CD4-positive, alpha-beta T cell (primary cell): ENCODE measurements around the gene TECPR2. TPM values are rescaled to one million over a fixed set of nuclear protein-coding genes. Genes with fewer than 3 reads are reported as not detected.

Experiments
- ATAC-seq: fragments of 200-7000 bp; cut with Tn5 transposase; one replicate; pipeline ENCODE4 v1.10.0; 2022; ENCODE audit warnings: mild to moderate bottlenecking; ENCODE audit not compliant: poor library complexity
- CTCF ChIA-PET: fragments of 350-600 bp; sonication (Branson Sonifier 250); formaldehyde crosslinking; loops from one replicate; lab custom pipeline; 2021; ENCODE audit warnings: antibody characterized with exemption, inconsistent platforms; lab: Charles Lee
- POLR2A ChIA-PET: fragments of 350-600 bp; sonication (Branson Sonifier 250); formaldehyde crosslinking; loops from one replicate; lab custom pipeline; 2021; ENCODE audit warnings: antibody characterized with exemption, inconsistent platforms; lab: Charles Lee
- DNase-seq, 14 experiments: peaks; one replicate each; pipeline ENCODE4 v3.0.0-alpha.2; 2013 to 2020; ENCODE audit warnings: mixed read lengths in 2 of 14
- H3K27ac ChIP-seq, 2 donors: one replicate each; pipeline versions ENCODE4 v1.5.1 to v1.7.0; 2013; ENCODE audit warnings: low read length in 2 of 2, low read depth in 1 of 2, mild to moderate bottlenecking in 1 of 2
- H3K27me3 ChIP-seq, 2 experiments: 1 replicate in 1 of 2; 2 replicates in 1 of 2; pipeline versions ENCODE4 v1.6.1 to v1.7.0; 2013; ENCODE audit warnings: low read length in 2 of 2, control low read depth in 1 of 2, mild to moderate bottlenecking in 1 of 2, moderate library complexity in 1 of 2; ENCODE audit not compliant: insufficient read depth in 2 of 2, control insufficient read depth in 1 of 2
- H3K36me3 ChIP-seq: one replicate; pipeline ENCODE4 v1.6.1; 2013; ENCODE audit warnings: low read length, control low read depth; ENCODE audit not compliant: insufficient read depth
- H3K4me1 ChIP-seq: one replicate; pipeline ENCODE4 v1.6.1; 2013; ENCODE audit warnings: low read length, control low read depth; ENCODE audit not compliant: insufficient read depth
- H3K4me3 ChIP-seq: one replicate; pipeline ENCODE4 v1.5.1; 2013; ENCODE audit warnings: mild to moderate bottlenecking, low read length, moderate library complexity
- H3K9me3 ChIP-seq, 2 experiments: 1 replicate in 1 of 2; 2 replicates in 1 of 2; pipeline versions ENCODE4 v1.6.1 to v1.7.0; 2013; ENCODE audit warnings: low read length in 2 of 2, mild to moderate bottlenecking in 2 of 2, control low read depth in 1 of 2, moderate library complexity in 1 of 2; ENCODE audit not compliant: control insufficient read depth in 1 of 2, insufficient read depth in 1 of 2
- H3K27ac Mint-ChIP-seq: one replicate; pipeline ENCODE4 v1.8.0; 2020; ENCODE audit warnings: mixed read lengths
- H3K27me3 Mint-ChIP-seq: one replicate; pipeline ENCODE4 v1.8.0; 2021; ENCODE audit warnings: mixed read lengths
- H3K36me3 Mint-ChIP-seq: one replicate; pipeline ENCODE4 v1.8.0; 2021; ENCODE audit warnings: low read depth, mixed read lengths
- H3K4me1 Mint-ChIP-seq: one replicate; pipeline ENCODE4 v1.8.0; 2021; ENCODE audit warnings: low read depth, mixed read lengths
- H3K4me3 Mint-ChIP-seq: one replicate; pipeline ENCODE4 v1.8.0; 2020; ENCODE audit warnings: mild to moderate bottlenecking, mixed read lengths
- H3K9me3 Mint-ChIP-seq: one replicate; pipeline ENCODE4 v1.8.0; 2020; ENCODE audit warnings: mixed read lengths
- intact Hi-C, 2 experiments: fragments of 100-400 bp; cut with DNase I in 1 of 2; cut with micrococcal nuclease in 1 of 2; formaldehyde crosslinking; loops; one replicate each; pipeline versions ENCODE4 v1.15.1 to v1.9.0; 2023 to 2025; cut with DNase I, micrococcal nuclease
- total RNA-seq, 174 experiments: library from RNA in 2 of 174; stranded (reverse) in 2 of 174; gene quantifications; one replicate each; pipeline ENCODE4 v1.2.3 and lab custom pipeline; 2021 to 2026
- TF ChIP-seq, protein P1 (sequence below): fragments of 200-600 bp; IDR thresholded peaks from one replicate; pipeline ENCODE4 v1.8.0; 2022; ENCODE audit warnings: antibody characterized with exemption, mild to moderate bottlenecking

TECPR2 gene
- total RNA-seq, 2 experiments from 2014 or later, result 5.0 to 5.4 TPM

DNA sequence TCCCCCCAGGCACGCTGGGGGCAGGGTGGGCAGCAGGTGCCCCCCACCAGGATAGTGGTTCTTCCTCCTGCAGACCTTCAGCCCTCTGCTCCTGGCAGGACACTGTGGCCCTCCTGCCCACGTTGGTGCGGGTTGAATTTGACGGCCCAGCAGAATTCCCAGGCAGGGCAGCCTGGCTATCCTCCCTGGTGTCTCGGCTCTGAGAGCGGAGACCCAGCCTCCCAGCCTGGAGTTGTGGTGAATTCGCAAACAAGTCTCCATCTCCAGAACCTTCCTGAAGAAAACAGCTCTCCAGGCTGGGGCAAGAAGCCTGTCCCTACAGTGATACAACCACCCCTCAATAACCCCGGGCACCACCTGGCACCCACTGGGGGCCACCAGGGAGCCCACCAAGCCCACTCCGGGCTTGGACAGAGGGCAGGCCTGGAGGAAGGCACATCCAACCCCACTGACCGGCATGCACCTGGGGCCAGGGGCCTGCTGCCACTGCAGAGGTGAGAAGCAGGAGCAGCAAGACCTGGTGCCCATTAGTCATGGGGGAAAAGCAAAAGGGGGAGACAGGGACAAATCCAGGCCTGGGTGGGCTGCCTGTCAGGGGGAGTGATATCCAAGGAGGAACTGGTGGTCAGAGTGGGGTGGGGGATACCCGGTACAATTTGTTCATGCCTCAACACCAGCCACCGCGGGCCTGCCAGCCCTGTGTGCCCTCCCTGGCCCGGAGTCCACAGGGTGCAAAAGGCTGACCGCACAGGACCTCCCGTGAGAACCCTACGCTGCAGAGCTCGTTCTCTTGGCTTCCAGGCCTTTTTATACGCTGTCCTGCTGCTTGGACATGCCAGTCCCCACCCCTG is 143.3 kb downstream of the TECPR2 start:
- Mint-ChIP-seq H3K4me1 (peaks cover 18% of the 10 kb centered on the region), H3K27ac (no peak overlapping the region), H3K9me3 (peaks cover 2% of the 10 kb centered on the region), H3K4me3 (no peak overlapping the region), H3K27me3 (no peaks in the 10 kb centered on the region), H3K36me3 (no peaks in the 10 kb centered on the region)
- POLR2A ChIA-PET, result no interaction called here
- Histone ChIP-seq H3K27ac (no peak overlapping the region), H3K27me3 (no peaks in the 10 kb centered on the region), H3K4me3 (no peak overlapping the region), H3K36me3 (no peaks in the 10 kb centered on the region), H3K4me1 (peaks cover 18% of the 10 kb centered on the region), H3K9me3 (peaks cover 0 to 5% of the 10 kb centered on the region in 2 experiments)
- intact Hi-C loops, result loop anchor here in 1 of 2 experiments (5.0 kb wide), 1 partner anchor 369 kb away; the partner anchor contains the start of gene WDR20
- ATAC-seq (no peak), DNase-seq (no peak)
- TF ChIP-seq, protein P1, sequence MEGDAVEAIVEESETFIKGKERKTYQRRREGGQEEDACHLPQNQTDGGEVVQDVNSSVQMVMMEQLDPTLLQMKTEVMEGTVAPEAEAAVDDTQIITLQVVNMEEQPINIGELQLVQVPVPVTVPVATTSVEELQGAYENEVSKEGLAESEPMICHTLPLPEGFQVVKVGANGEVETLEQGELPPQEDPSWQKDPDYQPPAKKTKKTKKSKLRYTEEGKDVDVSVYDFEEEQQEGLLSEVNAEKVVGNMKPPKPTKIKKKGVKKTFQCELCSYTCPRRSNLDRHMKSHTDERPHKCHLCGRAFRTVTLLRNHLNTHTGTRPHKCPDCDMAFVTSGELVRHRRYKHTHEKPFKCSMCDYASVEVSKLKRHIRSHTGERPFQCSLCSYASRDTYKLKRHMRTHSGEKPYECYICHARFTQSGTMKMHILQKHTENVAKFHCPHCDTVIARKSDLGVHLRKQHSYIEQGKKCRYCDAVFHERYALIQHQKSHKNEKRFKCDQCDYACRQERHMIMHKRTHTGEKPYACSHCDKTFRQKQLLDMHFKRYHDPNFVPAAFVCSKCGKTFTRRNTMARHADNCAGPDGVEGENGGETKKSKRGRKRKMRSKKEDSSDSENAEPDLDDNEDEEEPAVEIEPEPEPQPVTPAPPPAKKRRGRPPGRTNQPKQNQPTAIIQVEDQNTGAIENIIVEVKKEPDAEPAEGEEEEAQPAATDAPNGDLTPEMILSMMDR, result no peak
- CTCF ChIA-PET, result no interaction called here

DNA sequence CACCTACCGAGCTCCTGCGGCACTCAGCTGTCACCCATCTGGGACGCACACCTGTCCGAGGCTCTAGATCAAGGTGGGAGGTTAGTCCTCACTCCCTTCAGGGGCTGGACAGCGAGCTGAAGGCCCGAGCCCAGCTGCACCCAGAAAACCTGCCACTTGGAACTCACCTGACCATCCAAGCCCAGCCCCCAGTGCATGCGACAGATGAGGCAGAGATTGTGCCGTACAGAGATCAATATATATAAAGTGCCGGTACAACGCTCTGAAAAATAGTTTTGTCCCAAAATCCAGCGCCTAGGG is 143.8 kb downstream of the TECPR2 start:
- Histone ChIP-seq H3K36me3 (no peaks in the 10 kb centered on the region), H3K27me3 (no peaks in the 10 kb centered on the region), H3K27ac (no peak overlapping the region), H3K4me1 (peaks cover 24% of the 10 kb centered on the region), H3K9me3 (peaks cover 0 to 5% of the 10 kb centered on the region in 2 experiments), H3K4me3 (no peak overlapping the region)
- Mint-ChIP-seq H3K4me3 (peak overlapping the region; percentile 79), H3K4me1 (peaks cover 18% of the 10 kb centered on the region), H3K9me3 (peaks cover 2% of the 10 kb centered on the region), H3K27me3 (no peaks in the 10 kb centered on the region), H3K36me3 (no peaks in the 10 kb centered on the region), H3K27ac (peak overlapping the region; percentile 53)
- ChIA-PET CTCF (no interaction called here), POLR2A (no interaction called here)
- intact Hi-C loops, result loop anchor here in 1 of 2 experiments (5.0 kb wide), 1 partner anchor 369 kb away; the partner anchor contains the start of gene WDR20
- DNase-seq (no peak), ATAC-seq (no peak)
- TF ChIP-seq, protein P1, result no peak

GRCh38 chr14:102507081-102507856 is 144.5 kb downstream of the TECPR2 start:
- H3K27me3 ChIP-seq, result no peaks in the 10 kb centered on the region
- Mint-ChIP-seq H3K27me3 (no peaks in the 10 kb centered on the region), H3K4me1 (peaks cover 18% of the 10 kb centered on the region), H3K36me3 (no peaks in the 10 kb centered on the region), H3K4me3 (no peak overlapping the region), H3K9me3 (peaks cover 2% of the 10 kb centered on the region), H3K27ac (peak overlapping the region; percentile 53)
- DNase-seq (peak in 5 of 14 experiments; percentile 43 to 59 (median 52)), ATAC-seq (peak; percentile 24)
- H3K27ac ChIP-seq, result no peak overlapping the region
- no peak overlapping the region for H3K4me3 ChIP-seq
- TF ChIP-seq, protein P1, result no peak
- no peaks in the 10 kb centered on the region for H3K36me3 ChIP-seq
- peaks cover 25% of the 10 kb centered on the region for H3K4me1 ChIP-seq
- ChIA-PET POLR2A (no interaction called here), CTCF (no interaction called here)
- intact Hi-C loops, result loop anchor here in 1 of 2 experiments (5.0 kb wide), 1 partner anchor 370 kb away; the partner anchor contains the start of gene WDR20
- H3K9me3 ChIP-seq, result peaks cover 0 to 5% of the 10 kb centered on the region in 2 experiments
